ENCODE data around the gene RSPO4.

DNA sequence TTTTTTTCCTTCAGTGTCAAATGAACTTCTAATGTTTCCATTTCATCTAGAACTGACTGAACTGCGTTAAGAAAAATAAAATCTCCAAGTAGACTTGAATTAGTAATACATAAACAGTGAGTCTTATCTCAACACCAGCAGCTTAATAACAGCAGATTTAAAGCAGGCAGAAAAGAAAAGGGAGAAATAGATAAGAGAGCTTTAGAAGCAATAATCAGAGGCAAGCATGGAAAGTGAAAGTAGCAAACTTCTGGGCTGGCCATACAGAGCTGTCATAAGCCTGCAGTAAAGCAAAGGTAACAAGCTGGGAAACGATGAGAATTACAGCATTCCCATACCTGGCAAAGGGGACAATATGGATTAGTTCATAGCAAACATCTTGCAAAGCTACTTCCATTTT is 69.1 kb downstream of the RSPO4 start:
- no peak for TF ChIP-seq POLR2A (IDR thresholded peaks at IDR 0.05; ENCODE audit: low read length)
- TF ChIP-seq GATA1 (IDR thresholded peaks at IDR 0.05; ENCODE audit: low read depth, low read length), result no peak
